ENCODE measurements around the gene RND2.

The RND2 gene

DNA sequence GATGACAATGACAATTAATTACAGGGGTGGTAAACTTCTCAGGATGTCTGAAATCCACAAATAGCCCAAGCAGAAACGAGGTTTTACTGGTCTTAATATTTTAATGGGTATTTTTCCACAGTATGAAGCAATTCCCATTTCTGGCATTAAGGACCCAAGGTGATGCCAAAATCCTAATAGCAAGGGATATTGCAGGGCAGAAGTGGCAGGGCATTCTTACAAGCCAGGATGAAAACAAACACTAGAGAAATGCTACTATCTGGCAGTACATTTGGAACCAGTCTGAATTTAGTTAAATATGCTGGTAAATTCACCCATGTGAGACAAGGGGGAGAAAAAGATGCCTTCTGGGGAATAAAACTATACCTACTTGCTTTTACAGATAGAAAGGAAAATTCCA lies 45.2 kb downstream of the RND2 start:
- no peak overlapping the region for H3K4me3 ChIP-seq
- TF ChIP-seq, protein P1, sequence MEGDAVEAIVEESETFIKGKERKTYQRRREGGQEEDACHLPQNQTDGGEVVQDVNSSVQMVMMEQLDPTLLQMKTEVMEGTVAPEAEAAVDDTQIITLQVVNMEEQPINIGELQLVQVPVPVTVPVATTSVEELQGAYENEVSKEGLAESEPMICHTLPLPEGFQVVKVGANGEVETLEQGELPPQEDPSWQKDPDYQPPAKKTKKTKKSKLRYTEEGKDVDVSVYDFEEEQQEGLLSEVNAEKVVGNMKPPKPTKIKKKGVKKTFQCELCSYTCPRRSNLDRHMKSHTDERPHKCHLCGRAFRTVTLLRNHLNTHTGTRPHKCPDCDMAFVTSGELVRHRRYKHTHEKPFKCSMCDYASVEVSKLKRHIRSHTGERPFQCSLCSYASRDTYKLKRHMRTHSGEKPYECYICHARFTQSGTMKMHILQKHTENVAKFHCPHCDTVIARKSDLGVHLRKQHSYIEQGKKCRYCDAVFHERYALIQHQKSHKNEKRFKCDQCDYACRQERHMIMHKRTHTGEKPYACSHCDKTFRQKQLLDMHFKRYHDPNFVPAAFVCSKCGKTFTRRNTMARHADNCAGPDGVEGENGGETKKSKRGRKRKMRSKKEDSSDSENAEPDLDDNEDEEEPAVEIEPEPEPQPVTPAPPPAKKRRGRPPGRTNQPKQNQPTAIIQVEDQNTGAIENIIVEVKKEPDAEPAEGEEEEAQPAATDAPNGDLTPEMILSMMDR (IDR thresholded peaks at IDR 0.05): no peak
- no peak overlapping the region for H3K27ac ChIP-seq
- DNase-seq (ENCODE audit: low spot score): no peak

DNA sequence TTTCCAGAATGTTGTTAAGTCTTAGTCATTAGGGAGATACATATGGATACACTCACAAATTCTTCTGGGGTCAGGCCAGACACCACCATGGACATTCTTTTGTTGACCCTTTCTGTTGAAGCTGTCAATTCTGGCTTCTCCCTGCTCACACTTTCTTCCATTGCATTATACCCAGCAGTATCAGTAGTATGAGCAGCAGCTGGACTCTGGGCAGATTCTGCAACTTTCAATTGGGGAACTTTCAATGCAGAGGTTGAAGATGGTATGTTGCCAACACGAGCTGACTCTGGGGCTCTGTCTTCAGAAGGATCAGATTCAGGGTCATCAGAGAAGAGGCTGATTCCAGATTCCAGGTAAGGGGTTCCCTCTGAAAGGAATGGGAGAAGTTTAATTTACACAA lies 45.8 kb downstream of the RND2 start:
- no peak for DNase-seq (ENCODE audit: low spot score)
- Histone ChIP-seq H3K4me3 (no peak overlapping the region), H3K27ac (no peak overlapping the region)
- TF ChIP-seq, protein P1 (IDR thresholded peaks at IDR 0.05): no peak

DNA sequence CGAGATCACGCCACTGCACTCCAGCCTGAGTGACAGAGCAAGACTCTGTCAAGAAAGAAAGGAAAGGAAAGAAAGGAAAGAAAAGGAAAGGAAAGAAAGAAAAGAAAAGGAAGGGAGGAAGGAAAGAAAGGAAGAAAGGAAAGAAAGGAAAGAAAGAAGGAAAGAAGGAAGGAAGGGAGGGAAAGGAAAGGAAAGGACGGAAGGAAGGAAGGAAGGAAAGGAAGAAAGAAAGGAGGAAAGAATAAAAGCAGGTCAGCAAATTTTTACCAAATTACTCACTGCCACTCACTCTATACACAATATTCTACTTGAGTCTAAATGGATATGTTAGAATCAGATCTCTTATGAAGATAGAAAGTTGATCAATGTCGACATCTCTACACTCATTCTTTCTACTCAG lies 49.8 kb downstream of the RND2 start:
- H3K27ac ChIP-seq: no peak overlapping the region
- TF ChIP-seq, protein P1 (IDR thresholded peaks at IDR 0.05): no peak
- no peak for DNase-seq (ENCODE audit: low spot score)
- no peak overlapping the region for H3K4me3 ChIP-seq

DNA sequence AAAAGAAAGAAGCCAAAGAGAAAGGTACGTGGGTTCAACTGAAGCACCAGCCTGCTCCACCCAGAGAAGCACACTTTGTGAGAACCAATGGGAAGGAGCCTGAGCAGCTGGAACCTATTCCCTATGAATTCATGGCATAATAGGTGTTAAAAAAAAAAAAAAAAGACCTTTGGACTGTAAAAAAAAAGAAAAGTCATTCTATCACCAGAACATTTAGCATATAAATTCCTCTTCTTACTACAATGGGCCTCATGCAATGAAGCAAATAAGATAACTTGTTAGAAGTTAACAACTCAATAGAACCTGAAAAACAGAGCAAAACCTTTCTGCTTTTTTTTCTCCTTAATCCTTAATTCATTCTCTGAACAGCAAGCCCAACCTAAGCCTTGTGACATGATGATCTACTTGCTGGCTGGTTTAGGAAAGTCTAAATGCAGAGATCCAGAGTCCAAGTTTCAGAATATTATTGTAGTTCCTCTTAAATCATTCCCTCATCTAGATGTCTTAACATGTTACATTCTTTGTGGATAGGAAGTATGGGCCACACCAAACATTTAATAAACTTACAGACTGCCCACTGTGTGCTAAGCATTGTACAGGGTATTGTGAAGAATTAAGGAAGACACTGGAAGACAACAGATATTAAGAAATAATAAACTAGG lies 54.7 kb downstream of the RND2 start:
- TF ChIP-seq, protein P1 (IDR thresholded peaks at IDR 0.05): no peak
- H3K27ac ChIP-seq: no peak overlapping the region
- H3K4me3 ChIP-seq: no peak overlapping the region
- no peak for DNase-seq (ENCODE audit: low spot score)
